Activated CD4-positive, alpha-beta T cell treated with anti-CD3 and anti-CD28 coated beads, Interleukin-2, amount 50 U/mL, for 1 hour (primary cell): ENCODE data around the gene GTF3C5.

Experiments
- DNase-seq: peaks from one replicate; pipeline ENCODE4 v3.0.0-alpha.2; 2020

The GTF3C5 gene

DNA sequence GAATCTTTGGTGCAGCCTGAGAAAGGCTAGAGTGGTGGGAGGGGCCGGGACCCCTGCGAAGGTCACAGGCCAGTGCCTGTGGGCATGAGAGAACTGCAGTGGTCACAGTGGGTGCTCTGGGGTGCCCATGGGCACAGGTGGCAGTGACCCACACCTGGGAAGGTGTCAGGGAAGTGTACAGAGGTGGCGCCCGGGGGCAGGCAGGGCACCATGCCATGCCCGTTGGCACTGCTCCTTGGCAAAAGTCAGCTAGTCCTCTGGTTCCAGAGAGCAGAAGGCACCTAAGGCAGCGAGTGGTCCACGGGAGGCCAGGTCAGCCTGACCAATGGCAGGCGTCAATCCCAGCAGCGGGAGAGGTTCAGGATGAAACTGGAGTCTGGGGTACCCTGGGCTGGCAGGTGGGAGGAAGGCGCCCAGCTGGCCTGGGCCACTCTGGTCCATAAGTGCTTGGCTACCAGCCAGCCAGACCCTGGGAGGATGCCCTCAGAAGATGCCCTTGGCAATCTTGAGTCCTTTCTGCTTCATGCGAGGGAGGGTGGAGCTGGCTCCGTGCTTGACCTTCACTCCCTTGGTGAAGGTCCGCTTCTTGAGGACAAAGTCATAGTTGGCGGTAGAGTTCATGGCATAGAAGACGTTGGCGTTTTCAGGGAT is 67.4 kb downstream of the GTF3C5 start:
- no peak for DNase-seq

DNA sequence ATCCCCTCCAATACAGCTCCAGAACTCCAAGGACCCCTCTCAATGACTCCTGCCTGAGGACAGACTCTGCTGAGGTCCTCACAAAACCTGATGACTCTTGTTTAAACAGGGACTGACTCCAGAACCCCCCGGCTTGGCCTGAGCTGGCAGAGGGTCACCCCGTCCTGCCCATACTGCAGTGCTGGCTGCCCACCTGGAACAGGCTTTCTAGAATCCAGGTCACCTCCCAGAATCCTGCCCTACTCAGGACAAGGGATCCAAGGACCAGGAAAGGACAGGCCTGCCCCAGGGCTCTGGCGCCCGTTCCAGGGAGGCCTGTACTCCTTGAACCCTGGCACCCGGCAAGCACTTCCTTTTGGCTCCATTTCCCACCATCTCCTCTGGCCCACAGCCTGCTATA is 68.1 kb downstream of the GTF3C5 start:
- DNase-seq, result no peak

DNA sequence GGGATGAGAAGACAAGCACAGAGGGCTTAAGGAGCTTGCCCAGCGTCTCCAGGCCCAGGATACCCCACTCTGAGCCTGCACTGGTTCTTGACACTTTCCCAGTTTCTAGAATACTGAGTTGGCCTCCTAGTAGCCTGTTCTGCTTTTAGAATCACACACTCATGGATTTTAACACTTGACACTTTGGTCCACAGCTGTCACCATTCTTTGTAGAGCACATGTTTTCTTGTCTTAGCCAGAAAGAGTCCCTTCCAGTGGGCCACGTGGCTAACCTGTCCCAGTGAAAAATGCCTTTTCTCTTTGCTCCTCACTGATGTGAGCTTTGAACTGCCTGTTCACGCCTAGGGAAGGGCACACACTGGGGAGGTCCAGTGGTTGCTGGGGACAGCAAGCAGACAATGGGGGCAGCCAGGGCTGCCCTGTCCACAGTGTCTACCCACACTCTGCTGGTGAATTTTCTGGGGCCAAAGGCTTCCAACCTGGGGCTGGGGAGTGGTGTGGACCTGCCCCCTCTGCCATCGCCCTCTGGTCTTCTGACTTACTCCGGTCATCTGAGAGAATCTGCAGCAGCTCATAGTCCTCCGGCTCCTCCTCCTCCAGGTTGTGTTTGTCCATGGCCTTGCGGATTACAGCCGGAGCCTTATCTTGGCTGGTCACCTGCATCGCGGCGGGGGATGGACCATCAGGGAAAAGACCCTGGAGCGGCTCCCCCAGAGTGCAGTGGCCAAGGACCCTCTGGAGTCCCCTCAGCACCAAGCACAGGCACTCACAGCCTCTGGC is 69.1 kb downstream of the GTF3C5 start:
- DNase-seq, result no peak

DNA sequence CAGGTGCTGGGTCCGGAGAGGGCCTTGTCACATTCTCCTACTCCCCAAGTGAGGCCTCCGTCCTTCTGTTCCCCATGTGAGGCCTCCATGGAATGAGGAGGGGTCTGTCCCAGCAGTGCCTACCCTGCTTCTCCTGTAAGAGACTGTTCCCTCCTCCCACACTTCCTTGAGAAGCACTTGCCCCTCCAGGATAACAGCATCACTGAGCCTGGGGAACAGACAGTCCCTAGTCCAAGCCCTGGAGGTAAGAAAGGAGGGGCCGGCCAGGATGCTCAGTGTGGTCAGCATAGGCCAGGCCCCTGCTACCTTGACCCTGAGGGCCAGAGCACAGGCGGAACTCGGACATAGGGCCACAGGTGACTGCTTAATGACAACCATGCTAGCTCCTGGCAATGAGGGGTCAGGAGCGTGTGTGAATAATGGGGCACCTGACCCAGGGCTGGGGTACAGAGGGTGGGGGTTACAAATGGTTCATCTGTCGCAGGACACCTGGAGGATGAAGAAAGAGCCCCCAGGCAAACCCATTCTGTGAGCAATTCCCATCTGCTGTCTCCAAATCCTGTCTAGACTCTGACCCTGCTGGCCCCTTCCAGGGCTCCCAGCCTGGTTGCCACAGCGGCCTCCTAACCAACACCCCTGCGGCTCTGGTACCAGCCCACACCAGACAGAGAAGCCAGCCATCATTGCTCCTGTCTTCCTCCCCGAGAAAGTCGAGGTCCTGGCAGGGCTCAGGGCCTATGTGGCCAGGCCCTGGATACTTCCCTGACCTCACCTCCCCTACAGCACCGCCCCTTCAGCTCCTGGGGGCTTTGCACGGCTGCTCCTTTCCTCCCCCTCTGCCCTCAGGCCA is 69.9 kb downstream of the GTF3C5 start:
- DNase-seq, result no peak

DNA sequence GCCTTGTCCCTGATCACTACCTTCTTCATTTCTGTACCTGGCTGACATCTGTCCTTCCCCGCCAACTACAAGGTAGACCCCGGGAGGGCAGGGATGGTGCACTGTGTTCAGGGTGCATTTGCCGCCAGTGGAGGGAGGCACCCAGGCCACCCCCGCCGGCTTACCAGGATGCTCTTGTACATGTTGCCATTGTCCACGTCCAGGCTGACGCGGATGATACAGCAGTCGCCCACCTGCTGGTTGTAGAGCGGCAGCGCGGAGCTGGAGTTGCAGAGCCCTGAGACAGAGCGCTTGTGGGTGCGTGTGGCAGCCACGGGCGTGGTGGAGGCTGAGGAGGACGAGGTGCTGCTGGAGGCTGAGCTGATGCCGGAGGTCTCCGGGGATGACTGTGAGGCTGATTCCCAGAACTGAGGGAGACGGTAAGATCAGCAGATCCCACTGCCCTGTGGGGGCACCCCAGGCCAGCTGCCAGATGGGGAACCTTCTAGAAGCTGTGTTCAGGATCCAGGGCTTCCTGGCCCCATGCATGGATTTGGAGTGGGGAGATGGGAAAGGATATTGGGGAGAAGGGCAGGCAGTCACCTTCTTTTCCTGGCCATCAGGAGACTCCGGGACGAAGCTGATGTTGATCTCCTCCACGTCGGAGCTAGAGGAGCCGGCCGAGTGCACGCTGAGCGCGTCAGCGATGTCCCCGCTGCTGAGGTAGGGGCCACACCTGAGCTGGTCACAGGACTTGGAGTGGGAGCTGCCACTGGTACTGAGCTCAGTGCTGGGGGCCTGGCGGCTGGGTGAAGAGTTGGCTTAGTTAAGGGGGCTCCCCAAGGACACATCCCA is 70.8 kb downstream of the GTF3C5 start:
- no peak for DNase-seq

DNA sequence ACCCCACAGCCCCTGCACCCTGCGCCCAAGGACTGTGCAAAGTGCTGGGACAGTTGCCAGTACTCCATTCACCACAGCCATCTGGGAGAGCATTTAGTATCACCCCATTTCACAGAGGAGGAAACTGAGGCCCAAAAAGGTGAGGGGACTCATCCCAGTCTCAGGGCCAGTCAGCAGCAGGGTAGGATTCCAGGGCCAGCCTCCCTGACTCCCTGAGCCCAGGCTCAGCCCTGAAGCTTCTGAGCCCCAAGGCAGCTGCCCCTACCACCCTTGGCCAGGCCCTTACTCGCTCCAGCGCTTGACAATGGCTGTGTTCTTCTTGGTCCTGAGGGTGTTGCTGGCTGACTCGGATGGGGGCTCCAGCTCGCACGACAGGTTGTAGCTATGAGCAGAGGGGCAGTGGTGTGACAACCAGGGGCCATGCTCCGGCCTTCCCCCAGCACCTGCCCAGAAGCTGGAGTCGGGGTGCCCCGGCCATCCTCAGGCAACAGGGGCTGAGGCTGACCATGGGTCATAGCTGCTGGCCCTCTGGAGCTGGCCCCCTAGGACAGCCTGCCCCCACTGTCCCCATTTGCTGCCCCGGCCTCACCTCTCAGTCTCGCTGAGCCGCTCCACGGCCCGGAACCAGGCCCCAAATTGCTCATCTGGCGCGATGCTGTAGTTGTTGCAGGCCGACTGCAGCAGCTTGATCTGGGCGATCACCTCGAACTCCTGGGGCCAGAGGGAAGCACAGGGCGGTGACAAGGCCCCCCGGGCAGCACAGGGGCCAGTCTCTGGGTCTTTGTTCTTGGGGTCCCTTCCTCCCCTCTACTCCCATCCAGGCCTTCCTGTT is 71.6 kb downstream of the GTF3C5 start:
- DNase-seq, result no peak

DNA sequence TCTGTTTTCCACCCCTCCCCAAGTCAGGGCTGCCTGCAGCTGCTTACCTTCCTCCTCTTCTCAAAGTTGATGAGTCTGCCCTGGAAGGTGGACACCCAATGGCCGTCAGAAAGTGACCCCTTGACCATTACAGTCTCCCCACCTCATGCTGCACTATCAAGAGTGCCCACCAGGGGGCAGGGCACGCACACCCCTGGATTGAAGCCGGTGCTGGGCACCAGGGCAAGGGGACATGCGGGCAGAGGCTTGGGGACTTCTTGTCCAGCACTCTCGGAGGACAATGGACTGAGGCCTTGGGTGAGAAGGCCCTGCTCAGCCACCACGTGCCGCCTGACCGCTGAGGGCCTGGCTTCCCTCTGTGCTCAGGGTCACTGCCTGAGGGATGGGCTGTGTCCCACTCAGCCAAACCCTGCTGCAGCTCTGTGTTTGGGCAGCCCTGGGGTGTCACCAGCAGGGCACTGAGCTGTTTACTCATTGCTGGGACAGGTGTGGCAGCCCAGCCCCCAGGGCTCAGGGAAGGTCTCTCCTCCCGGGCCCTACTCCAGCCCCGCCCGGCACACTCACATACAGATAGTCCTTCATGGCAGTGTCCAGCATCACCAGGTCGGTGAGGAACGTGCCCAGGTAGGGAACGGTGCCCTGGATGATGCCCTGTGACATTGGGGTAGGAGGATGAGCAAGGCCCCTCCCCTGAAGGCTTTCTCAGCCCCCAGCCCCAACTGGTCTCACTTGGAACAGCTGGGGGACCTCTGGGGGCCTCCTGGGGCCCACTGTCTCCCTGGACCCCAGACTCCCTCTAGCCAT is 72.6 kb downstream of the GTF3C5 start:
- DNase-seq, result peak; percentile 50

DNA sequence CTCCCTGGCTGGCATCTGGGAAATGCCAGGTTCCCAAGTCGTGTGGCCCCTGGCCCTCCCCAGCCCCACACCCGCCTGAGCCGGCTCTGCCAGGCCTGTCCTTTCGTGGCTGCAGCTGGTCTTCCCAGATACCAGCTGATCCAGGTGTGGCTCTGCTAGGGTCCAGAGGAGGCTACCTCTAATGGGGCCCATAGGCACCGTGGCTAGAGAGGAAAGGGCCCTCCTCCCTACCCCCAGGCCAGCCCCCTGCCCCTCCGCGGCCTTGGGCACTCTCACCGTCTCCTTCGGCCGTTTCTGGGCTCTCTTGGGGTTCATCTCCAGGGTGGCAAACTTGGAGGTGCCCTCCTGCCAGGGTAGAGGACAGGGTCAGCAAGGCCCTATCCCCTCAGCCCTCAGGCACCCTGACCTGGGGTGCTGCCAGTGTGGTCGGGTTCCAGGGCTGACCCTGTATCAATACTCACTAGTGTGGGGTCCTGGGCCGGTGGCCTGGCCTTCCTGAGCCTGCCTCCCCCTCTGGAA is 73.2 kb downstream of the GTF3C5 start:
- no peak for DNase-seq

DNA sequence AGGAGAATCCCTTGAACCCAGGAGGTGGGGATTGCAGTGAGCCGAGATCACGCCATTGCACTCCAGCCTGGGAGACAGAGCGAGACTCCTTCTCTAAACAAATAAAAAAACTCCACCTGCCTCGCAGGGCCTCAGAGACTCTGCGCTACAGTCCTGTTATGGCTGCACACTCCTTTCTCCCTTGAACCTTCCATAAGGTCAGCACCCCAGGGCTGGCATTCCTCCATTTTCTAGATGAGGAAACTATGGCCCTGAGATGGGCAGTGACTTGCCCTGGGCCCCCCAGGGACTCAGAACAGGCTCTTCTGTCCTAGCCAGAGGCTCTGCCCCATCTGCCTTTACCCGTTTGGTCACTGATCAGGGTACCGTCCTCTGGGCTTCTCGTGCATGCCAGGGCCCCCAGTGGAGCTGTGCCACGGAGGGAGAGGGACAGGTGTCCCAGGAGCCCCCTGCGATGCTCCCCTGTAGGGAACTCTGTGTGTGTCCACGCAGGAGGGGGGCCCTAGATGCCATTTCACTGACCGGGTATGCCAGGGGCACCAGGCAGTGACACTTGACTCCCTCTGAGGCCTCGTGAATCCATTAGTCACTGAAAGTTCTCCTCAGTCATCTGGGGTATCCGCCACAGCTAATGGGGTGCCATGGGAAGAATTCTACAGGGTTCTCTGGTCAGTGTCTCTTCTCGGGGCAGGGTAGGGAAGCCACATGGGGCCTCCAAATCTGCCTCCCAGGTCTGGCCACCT is 74.1 kb downstream of the GTF3C5 start:
- no peak for DNase-seq

DNA sequence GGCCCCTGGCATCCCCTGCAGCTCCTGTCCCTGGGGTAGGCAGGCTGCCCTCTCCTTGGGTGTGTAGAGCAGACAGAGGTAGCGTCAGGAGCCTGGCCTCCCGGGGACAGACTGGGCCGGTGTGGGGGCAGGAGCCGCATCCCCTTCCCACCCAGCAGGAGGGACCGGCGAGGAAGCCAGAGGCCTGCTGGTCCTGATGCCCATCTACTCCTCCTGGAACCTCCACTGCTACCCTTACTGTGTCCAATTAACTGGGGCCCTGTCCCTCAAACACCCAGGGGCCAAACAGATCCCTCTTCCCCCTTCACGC is 74.6 kb downstream of the GTF3C5 start:
- no peak for DNase-seq

DNA sequence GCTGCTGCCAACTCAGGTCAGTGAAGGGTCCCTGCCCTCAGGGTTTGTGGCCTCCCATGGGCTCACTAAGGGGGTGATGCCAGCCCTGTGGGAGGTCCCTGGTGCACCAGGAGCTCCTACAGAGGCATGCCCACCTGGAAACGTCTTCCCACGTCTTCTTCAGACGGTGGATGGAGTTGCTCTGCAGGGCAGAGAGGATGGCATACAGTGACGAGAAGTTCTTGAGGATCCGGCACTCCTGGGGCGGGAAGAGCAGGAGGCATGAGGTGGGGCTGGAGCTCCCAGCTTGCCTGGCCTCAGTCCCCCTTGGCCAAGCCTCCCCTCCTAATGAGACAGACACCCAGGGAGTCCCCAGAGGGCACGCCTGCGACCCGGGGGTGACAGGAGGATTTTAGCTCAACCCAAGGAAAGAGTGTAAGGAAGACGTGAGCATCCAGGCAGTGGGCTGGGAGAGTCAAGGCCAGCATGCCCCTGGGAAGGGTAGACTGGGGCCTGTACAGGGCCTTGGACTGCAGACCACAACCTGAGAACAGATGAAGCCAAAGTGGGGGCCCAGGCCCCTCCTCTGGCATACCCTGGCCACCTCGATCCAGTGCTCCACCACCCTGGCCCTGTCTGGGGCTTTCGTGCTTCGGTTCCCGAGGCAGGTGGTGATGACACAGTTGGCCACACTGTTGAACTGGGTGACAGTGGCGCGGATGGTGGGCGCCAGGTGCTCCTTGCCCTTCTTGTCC is 75.9 kb downstream of the GTF3C5 start:
- DNase-seq, result peak; percentile 0

DNA sequence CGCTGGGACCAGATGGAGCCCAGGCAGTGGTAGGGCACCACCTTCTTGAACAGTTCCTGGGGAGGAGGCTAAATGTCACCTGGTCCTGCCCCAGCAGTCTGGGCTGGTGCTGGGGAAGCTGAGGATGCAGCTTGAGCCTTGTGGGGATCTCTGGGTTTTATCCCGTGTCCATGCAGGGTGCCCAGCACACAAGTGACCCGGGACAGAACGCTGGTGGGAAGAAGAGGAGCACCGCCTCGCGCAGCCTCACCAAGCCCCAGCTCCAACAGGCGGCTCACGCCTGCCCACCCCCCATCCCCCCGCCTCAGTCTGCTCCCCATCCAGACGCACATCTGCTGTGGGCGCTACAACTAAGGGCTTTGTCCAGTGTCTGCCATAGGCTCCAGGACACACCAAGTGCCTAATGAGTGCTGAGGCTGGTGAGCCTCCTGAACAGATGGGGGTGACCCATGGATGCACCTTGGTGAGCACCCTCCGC is 76.5 kb downstream of the GTF3C5 start:
- DNase-seq, result peak; percentile 0
